SU-DHL-6 (cell line): ENCODE results near the gene FSTL4.

ENCODE experiments used
- H2AFZ ChIP-seq: fragments of 200-600 bp; sonication (generic); 2 replicates; pipeline ENCODE4 v1.6.1; 2014; ENCODE audit warnings: low read depth, mild to moderate bottlenecking, moderate library complexity, mixed read lengths, antibody characterized with exemption, low read length; ENCODE audit not compliant: severe bottlenecking
- H3F3A ChIP-seq: fragments of 200-600 bp; shearing (Covaris generic); 2 replicates; pipeline ENCODE4 v1.6.0; 2016; ENCODE audit warnings: antibody characterized with exemption, mild to moderate bottlenecking; ENCODE audit not compliant: insufficient read depth
- H3K27ac ChIP-seq: fragments of 200-600 bp; sonication (generic); 2 replicates; pipeline ENCODE4 v1.5.1; 2016; ENCODE audit warnings: low read depth, mild to moderate bottlenecking, low read length, moderate library complexity, mixed read lengths
- H3K27me3 ChIP-seq: fragments of 200-600 bp; sonication (generic), shearing (Covaris generic); 2 replicates; pipeline ENCODE4 v1.6.0; 2014; ENCODE audit warnings: mild to moderate bottlenecking, low read length
- H3K36me3 ChIP-seq: fragments of 200-600 bp; sonication (generic); 2 replicates; pipeline ENCODE4 v1.6.1; 2014; ENCODE audit warnings: mild to moderate bottlenecking, low read length, mixed read lengths
- H3K4me2 ChIP-seq: fragments of 300-600, 200-600 bp; shearing (Covaris generic), sonication (generic); 2 replicates; pipeline ENCODE4 v1.6.0; 2014; ENCODE audit warnings: low read length, low read depth, mild to moderate bottlenecking; ENCODE audit not compliant: poor library complexity, severe bottlenecking
- H3K4me3 ChIP-seq: fragments of 200-600 bp; sonication (generic); 2 replicates; pipeline ENCODE4 v1.5.1; 2014; ENCODE audit warnings: antibody characterized with exemption, low read length, mild to moderate bottlenecking, mixed read lengths; ENCODE audit not compliant: insufficient read depth, poor library complexity, severe bottlenecking
- H3K79me2 ChIP-seq: fragments of 200-600 bp; sonication (generic); 2 replicates; pipeline ENCODE4 v1.6.1; 2014; ENCODE audit warnings: mild to moderate bottlenecking, low read length, moderate library complexity; ENCODE audit not compliant: insufficient read depth
- H3K9ac ChIP-seq: fragments of 200-600 bp; sonication (generic); 2 replicates; pipeline ENCODE4 v1.7.0; 2014; ENCODE audit warnings: mild to moderate bottlenecking, low read length
- H3K9me2 ChIP-seq: fragments of 200-600 bp; sonication (generic); replicated peaks from 2 replicates; pipeline ENCODE4 v1.6.1; 2014; ENCODE audit warnings: low read length; ENCODE audit not compliant: insufficient read depth
- H3K9me3 ChIP-seq: fragments of 200-600 bp; sonication (generic); 2 replicates; pipeline ENCODE4 v1.6.1; 2014; ENCODE audit warnings: low read length, mixed read lengths; ENCODE audit not compliant: insufficient read depth
- H4K20me1 ChIP-seq: fragments of 200-600 bp; sonication (generic); 2 replicates; pipeline ENCODE4 v1.6.1; 2014; ENCODE audit warnings: low read depth, mild to moderate bottlenecking, antibody characterized with exemption, low read length, moderate library complexity, mixed read lengths
- CTCF ChIP-seq: fragments of 200-600 bp; sonication (generic); IDR thresholded peaks from one replicate; pipeline ENCODE4 v1.5.1; 2017; ENCODE audit warnings: antibody characterized with exemption, mild to moderate bottlenecking, low read length, moderate library complexity; ENCODE audit not compliant: insufficient read depth, poor library complexity, severe bottlenecking
- EZH2phosphoT487 ChIP-seq: fragments of 200-600 bp; sonication (generic), shearing (Covaris generic); conservative IDR thresholded peaks from 2 replicates; pipeline ENCODE4 v1.6.1; 2018; ENCODE audit warnings: mild to moderate bottlenecking, antibody characterized with exemption, low read length, moderate library complexity, mixed read lengths

Gene FSTL4

GRCh38 chr5:133261993-133262392, 350.3 kb downstream of the FSTL4 start:
- Histone ChIP-seq H3K4me3 (no peak overlapping the region), H3K9ac (no peak overlapping the region), H3K79me2 (no peaks in the 10 kb centered on the region), H3K27me3 (no peaks in the 10 kb centered on the region), H3K4me2 (no peak overlapping the region), H4K20me1 (no peaks in the 10 kb centered on the region), H2AFZ (no peak overlapping the region), H3K9me2 (no peaks in the 10 kb centered on the region), H3K36me3 (no peaks in the 10 kb centered on the region), H3F3A (no peaks in the 10 kb centered on the region), H3K9me3 (no peaks in the 10 kb centered on the region), H3K27ac (no peak overlapping the region)
- no peak for TF ChIP-seq CTCF
- TF ChIP-seq EZH2phosphoT487 = no peak

- Histone ChIP-seq H3K79me2 (no peaks in the 10 kb centered on the region), H3K4me2 (no peak overlapping the region)
Measured at GRCh38 chr5:133260715-133261114, 351.6 kb downstream of the FSTL4 start.

GRCh38 chr5:133259199-133259997, 352.9 kb downstream of the FSTL4 start:
- Histone ChIP-seq H3K27ac (no peak overlapping the region), H2AFZ (no peak overlapping the region)
- TF ChIP-seq EZH2phosphoT487 (no peak), CTCF (no peak)

More at GRCh38 chr5:133260715-133261114, 351.6 kb downstream of the FSTL4 start:
- H3K4me3 ChIP-seq = no peak overlapping the region
- H3K27ac ChIP-seq = no peak overlapping the region
- H3K9me2 ChIP-seq = no peaks in the 10 kb centered on the region
- no peak for TF ChIP-seq CTCF
- TF ChIP-seq EZH2phosphoT487 = no peak
- no peaks in the 10 kb centered on the region for H4K20me1 ChIP-seq
- no peaks in the 10 kb centered on the region for H3K36me3 ChIP-seq
- H3K9ac ChIP-seq = no peak overlapping the region
- no peaks in the 10 kb centered on the region for H3F3A ChIP-seq
- H2AFZ ChIP-seq = no peak overlapping the region
- no peaks in the 10 kb centered on the region for H3K9me3 ChIP-seq
- H3K27me3 ChIP-seq = no peaks in the 10 kb centered on the region

More at GRCh38 chr5:133259199-133259997, 352.9 kb downstream of the FSTL4 start:
- Histone ChIP-seq H3K36me3 (no peaks in the 10 kb centered on the region), H4K20me1 (no peaks in the 10 kb centered on the region), H3K4me2 (no peak overlapping the region), H3F3A (no peaks in the 10 kb centered on the region), H3K4me3 (no peak overlapping the region), H3K79me2 (no peaks in the 10 kb centered on the region), H3K9me3 (no peaks in the 10 kb centered on the region), H3K9me2 (no peaks in the 10 kb centered on the region), H3K27me3 (no peaks in the 10 kb centered on the region), H3K9ac (no peak overlapping the region)
